Activated CD4-positive, CD25-positive, alpha-beta regulatory T cell treated with anti-CD3 and anti-CD28 coated beads, Interleukin-2, amount 50 U/mL, for 72 hours (primary cell): ENCODE measurements around the gene VEGFB.

Experiments
- DNase-seq: peaks from one replicate; pipeline ENCODE4 v3.0.0; 2021

Gene VEGFB

GRCh38 chr11:64211181-64211872 lies 23.1 kb upstream of the VEGFB start:
- no peak for DNase-seq

- no peak for DNase-seq
Observed at GRCh38 chr11:64216879-64217278, 17.5 kb upstream of the VEGFB start.

DNA sequence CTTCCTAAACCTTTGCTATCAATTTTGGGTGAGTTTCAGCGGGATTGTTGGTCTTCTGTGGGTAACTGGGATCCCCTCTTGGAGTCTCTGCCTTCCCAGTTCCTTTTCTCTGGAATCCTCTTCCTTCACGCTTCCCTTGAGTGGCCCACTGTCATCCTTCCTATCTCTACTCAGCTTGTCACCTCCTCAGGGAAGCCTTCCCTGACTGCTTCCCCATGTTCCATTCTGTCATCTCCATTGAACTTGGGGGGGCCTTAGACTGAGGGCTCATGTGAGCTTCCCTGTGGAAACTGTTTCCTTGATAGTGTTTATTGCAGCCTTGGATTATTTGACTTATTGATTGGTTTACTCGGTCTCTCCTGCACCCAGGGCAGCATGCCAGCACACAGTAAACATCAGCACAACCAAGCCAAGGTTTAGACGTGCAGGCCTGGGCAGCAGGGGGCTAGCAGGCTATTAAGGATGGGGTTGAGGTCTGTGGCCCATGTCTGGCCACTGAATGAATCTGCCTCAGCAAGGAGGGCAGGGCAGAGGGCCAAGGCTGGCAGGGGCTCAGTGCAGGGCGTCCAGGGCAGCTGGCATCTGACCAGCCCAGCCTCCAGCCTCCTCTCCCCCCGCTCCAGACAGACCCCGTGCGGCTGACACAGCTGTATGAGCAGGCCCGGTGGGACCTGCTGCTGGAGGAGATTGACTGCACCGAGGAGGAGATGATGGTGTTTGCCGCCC lies 15.6 kb upstream of the VEGFB start:
- DNase-seq, result no peak

- DNase-seq, result no peak
Observed at GRCh38 chr11:64219354-64219684, 15.1 kb upstream of the VEGFB start.

DNA sequence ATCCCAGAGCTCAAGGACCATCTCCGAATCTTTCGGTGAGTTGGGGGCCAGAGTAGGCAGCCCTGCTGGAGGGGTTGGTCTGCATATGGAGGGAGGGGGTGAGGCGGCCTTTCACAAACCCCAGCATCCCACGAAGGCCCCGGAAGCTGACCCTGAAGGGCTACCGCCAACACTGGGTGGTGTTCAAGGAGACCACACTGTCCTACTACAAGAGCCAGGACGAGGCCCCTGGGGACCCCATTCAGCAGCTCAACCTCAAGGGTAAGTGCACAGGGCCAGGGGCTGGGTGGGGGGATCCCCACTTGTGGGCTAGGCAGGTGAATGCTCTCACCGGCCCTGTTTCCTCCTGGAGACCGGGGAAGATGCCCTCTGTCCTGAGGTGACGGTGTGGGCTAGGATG lies 14.6 kb upstream of the VEGFB start:
- no peak for DNase-seq

DNA sequence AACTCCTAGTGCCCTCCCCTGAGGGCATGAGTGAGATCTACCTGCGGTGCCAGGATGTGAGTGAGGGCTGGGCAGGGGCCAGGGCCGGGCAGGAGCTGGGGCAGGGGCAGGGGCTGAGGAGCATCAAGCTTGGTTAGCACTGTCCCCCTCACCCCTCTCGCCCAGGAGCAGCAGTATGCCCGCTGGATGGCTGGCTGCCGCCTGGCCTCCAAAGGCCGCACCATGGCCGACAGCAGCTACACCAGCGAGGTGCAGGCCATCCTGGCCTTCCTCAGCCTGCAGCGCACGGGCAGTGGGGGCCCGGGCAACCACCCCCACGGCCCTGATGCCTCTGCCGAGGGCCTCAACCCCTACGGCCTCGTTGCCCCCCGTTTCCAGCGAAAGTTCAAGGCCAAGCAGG lies 14.1 kb upstream of the VEGFB start:
- no peak for DNase-seq

DNA sequence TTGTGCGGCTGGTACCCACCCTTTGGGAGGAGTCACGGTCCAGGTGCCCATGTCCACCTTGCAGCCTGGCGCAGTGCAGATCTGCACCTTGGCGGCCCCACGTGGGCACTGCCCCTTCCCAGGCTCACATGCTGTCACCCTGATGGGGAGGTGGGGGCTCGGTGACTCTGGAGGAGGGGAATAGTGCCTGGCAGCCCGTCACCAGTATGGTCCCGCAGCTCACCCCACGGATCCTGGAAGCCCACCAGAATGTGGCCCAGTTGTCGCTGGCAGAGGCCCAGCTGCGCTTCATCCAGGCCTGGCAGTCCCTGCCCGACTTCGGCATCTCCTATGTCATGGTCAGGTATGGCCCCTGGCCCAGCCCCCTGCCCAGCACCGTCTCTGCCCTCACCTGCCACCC lies 13.6 kb upstream of the VEGFB start:
- DNase-seq, result no peak

DNA sequence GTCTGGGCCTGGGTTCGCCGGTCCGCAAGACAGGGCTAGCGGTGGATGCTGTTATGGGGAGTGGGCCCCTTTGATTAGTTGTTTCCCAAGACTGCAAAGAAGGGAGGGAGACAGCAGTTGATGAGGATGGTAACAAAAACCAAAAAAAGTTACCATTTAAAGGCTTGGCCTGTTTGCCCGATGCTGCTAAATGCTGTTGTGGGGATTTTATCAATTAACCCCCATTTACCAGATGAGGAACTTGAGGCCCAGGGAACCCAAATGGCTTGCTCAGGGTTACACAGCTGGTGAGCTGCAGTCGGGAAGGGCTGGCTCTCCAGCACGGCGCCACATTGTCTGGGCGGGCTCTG lies 11.8 kb upstream of the VEGFB start:
- no peak for DNase-seq

DNA sequence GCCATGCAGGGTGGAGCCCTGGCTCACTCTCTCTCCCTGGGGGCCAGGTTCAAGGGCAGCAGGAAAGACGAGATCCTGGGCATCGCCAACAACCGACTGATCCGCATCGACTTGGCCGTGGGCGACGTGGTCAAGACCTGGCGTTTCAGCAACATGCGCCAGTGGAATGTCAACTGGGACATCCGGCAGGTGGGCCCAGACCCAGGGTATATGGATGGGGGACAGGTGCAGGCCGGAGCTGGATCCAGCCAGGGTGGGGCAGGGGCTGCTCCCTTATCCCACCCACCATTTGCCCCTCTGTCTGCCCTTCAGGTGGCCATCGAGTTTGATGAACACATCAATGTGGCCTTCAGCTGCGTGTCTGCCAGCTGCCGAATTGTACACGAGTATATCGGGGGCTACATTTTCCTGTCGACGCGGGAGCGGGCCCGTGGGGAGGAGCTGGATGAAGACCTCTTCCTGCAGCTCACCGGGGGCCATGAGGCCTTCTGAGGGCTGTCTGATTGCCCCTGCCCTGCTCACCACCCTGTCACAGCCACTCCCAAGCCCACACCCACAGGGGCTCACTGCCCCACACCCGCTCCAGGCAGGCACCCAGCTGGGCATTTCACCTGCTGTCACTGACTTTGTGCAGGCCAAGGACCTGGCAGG lies 11.3 kb upstream of the VEGFB start:
- DNase-seq, result no peak

DNA sequence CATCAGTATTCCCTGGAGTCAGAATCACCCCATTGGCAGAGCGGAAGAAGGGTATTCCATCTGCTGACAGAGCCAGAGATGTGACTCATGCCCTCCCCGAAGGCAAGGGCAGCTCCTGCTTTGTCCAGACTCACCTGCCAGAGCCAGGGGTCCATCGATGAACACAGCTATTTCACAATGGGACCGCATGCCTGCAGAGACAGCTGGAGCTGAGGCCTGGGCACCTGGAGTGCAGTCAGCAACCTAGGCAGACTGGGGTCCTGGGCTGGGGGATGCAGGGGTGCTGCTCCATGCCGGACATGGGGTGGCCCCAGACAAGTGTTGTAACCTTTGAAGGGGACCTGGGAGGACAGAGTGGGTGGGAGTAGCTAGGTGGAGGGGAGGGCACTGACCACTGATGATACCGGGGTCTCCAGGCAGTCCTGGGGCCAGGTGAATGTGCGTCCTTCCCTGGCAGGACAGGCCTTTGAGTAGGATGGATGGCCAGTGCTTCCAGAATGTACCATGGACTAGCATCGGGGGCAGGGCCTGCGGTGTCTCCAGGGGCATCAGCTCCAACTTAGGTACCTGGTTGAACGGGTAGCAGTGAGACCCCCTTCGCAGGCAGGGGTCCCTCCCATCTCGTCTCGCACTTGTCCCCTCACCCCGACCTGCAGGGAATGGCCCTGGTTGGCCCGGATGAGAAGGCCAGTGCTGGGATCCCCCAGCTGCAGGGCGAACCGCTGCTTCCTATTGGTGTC lies 10.1 kb upstream of the VEGFB start:
- no peak for DNase-seq

GRCh38 chr11:64224891-64225607 lies 9.3 kb upstream of the VEGFB start:
- no peak for DNase-seq

- peak; percentile 94 for DNase-seq
Observed at GRCh38 chr11:64225608-64226506, 8.5 kb upstream of the VEGFB start, which contains the start of the genes NUDT22 and TRPT1. Gene NUDT22, plus strand, starts transcription at chr11:64226274. Its CDS starts 379 bp downstream, at chr11:64226653. Gene TRPT1, minus strand, starts transcription at chr11:64226186. Its CDS starts 326 bp downstream, at chr11:64225860.

DNA sequence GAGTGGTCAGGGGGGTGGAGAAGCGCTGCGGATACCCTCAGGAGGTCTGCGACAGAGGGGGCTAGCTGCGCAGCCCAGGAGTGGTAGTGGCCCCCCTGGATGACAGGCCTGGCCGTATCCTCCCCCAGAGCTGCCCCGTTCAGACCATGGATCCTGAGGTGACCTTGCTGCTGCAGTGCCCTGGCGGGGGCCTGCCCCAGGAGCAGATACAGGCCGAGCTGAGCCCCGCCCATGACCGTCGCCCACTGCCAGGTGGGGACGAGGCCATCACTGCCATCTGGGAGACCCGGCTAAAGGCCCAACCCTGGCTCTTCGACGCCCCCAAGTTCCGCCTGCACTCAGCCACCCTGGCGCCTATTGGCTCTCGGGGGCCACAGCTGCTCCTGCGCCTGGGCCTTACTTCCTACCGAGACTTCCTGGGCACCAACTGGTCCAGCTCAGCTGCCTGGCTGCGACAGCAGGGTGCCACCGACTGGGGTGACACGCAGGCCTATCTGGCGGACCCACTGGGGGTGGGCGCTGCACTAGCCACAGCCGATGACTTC lies 7.8 kb upstream of the VEGFB start:
- DNase-seq, result peak; percentile 52

DNA sequence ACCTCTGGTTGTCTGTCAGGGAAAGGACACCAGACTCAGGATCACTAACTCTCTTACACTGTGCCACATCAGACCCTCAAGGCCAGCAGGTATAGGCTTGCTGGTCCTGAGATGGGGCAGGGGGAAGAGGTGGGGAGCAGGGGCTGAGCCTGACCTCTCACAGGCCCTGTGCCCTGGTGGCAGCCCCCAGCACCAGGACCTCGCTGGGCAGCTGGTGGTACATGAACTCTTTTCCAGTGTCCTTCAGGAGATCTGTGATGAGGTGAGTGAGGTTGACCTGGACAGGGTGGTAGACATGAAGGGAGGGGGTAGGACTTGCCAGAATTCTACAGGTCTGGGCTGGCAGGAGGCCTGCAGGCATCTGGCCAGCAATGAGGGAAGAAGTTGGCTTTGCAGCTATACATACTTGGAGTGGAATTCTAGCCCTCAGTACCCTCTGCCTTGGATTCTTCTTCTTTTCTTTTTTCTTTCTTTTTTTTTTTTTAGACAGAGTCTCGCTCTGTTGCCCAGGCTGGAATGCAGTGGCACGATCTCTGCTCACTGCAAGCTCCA lies 6.9 kb upstream of the VEGFB start:
- no peak for DNase-seq

GRCh38 chr11:64229090-64229743 lies 5.2 kb upstream of the VEGFB start:
- DNase-seq, result no peak

- no peak for DNase-seq
Observed at GRCh38 chr11:64229744-64230170, 4.6 kb upstream of the VEGFB start.

DNA sequence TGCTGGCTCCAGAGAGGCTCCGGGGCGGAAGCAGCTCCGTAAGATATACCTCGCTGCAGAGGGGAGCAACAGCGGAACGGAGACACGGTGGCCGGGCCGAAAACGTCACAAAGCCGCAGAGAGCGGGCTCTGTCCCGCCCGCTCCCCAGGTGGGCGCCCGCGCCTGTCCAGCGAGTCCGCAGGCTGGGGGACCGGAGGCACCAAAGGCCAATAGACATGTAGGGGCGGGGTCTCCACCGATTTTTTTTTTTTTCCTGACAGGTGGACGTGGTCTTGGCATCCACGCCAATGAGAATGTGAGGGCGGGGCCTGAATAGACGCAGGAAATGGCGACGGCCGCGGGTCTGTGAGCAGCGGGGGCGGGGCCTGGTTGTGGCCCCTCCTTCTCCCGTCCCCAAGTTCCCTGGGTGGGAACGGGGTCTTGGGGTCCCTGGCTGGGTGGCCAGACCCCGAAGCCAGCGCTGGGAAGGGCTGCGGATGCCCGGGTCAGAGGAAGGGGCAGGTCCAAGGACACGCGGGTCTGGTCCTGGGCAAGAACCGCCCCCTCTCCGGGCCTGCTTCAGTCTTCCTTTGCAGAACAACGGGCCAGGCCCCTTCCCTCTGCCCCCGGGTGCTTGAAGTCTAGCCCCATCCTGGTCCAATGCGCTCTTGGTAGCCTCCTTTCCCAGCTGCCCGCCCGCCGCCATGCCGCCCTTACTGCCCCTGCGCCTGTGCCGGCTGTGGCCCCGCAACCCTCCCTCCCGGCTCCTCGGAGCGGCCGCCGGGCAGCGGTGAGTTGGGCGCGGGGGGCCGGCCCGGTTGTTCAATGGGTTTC lies 4.0 kb upstream of the VEGFB start, which contains the start of gene DNAJC4:
Gene DNAJC4 (plus strand): TSS at position 378 of the 814 bp plus-strand sequence. CDS start 307 bp downstream, at position 685.
- peak; percentile 87 for DNase-seq

GRCh38 chr11:64230985-64231365 lies 3.4 kb upstream of the VEGFB start:
- DNase-seq, result no peak

GRCh38 chr11:64231546-64231945 lies 2.8 kb upstream of the VEGFB start:
- DNase-seq, result no peak
